Mucosa of rectum (tissue), 2 donors: ENCODE results near the gene ZFHX3.

Experiments
- H3K27ac ChIP-seq, 2 donors: one replicate each; pipeline ENCODE4 v1.7.0; 2013; ENCODE audit warnings: inconsistent platforms in 2 of 2, low read depth in 2 of 2, low read length in 2 of 2
- H3K27me3 ChIP-seq, 2 donors: one replicate each; pipeline ENCODE4 v1.7.0; 2013; ENCODE audit warnings: low read length in 2 of 2; ENCODE audit not compliant: control insufficient read depth in 2 of 2, insufficient read depth in 2 of 2
- H3K36me3 ChIP-seq, 2 donors: one replicate each; pipeline ENCODE4 v1.7.0; 2013; ENCODE audit warnings: low read length in 2 of 2; ENCODE audit not compliant: control insufficient read depth in 2 of 2, insufficient read depth in 2 of 2
- H3K4me1 ChIP-seq, 2 donors: one replicate each; pipeline ENCODE4 v1.7.0; 2013; ENCODE audit warnings: low read length in 2 of 2, mild to moderate bottlenecking in 1 of 2; ENCODE audit not compliant: control insufficient read depth in 2 of 2, insufficient read depth in 2 of 2
- H3K4me3 ChIP-seq, 2 donors: one replicate each; pipeline ENCODE4 v1.7.0; 2013; ENCODE audit warnings: low read length in 2 of 2
- H3K9ac ChIP-seq, 2 donors: one replicate each; pipeline ENCODE4 v1.7.0; 2013; ENCODE audit warnings: low read length in 2 of 2, low read depth in 1 of 2, mild to moderate bottlenecking in 1 of 2
- H3K9me3 ChIP-seq, 2 donors: one replicate each; pipeline ENCODE4 v1.7.0; 2013; ENCODE audit warnings: low read length in 2 of 2; ENCODE audit not compliant: control insufficient read depth in 2 of 2
- donor health status: healthy.
- donor health status: Normal muscosa, but diverticular disease.

Gene ZFHX3

DNA sequence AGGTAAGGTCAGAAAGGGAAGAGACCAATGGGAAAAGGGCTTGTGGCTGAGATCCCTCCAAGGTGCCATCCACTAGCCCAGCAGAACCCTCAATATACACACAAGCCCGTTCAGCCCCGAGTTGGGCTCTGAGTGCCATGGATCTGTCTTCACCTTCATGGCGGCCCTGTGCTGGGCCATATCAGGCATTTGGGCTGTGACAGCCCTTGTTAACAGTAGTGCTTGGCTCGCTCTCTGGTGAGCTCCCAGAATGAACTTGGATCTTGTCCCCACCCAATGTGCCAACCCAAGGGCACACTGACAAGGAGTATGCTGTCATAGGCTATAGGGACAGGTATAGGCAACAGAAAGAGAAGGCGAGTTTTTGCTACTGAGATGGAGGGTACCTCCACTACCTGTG is 182.7 kb downstream of the ZFHX3 start:
- H3K27me3 ChIP-seq = no peaks in the 10 kb centered on the region
- no peak overlapping the region for H3K9ac ChIP-seq
- no peak overlapping the region for H3K27ac ChIP-seq
- H3K9me3 ChIP-seq = no peaks in the 10 kb centered on the region
- H3K4me3 ChIP-seq = no peak overlapping the region
- H3K4me1 ChIP-seq = no peaks in the 10 kb centered on the region
- H3K36me3 ChIP-seq = peaks cover 0 to 6% of the 10 kb centered on the region in 2 donors

DNA sequence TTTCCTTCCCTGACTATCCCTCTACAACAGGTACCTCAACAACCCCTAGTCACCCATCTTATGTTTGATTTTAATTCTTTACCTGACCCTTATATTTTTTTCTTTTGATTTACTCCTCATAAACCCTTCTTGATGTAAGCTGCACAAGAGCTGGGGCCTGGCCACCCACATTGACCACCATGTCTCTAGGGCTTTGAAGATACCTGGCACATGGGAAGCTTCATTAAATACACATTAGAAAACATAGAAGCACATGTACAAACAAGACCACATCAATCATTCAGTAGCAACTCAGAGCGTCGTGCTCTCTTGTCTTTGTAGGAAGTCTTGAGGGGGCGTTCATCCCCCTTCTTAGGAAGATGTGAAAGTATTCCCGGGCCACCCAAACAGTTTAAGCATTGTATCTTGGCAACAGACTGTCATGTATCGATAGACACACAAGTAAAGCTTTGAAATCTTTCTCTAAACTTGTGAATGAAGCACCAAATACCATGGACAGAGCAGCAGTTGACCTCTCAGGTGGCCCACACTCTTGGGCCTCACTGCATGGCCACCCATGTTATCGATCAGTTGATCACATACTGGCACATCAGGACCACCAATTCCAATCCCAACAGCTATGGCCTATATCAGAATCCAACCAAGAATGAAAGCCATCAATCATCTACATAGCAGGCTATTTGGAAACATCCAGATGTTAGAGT is 183.6 kb downstream of the ZFHX3 start:
- H3K4me1 ChIP-seq = no peaks in the 10 kb centered on the region
- H3K27me3 ChIP-seq = no peaks in the 10 kb centered on the region
- no peaks in the 10 kb centered on the region for H3K9me3 ChIP-seq
- no peak overlapping the region for H3K9ac ChIP-seq
- H3K4me3 ChIP-seq = no peak overlapping the region
- H3K27ac ChIP-seq = no peak overlapping the region
- H3K36me3 ChIP-seq = peaks cover 0 to 6% of the 10 kb centered on the region in 2 donors

DNA sequence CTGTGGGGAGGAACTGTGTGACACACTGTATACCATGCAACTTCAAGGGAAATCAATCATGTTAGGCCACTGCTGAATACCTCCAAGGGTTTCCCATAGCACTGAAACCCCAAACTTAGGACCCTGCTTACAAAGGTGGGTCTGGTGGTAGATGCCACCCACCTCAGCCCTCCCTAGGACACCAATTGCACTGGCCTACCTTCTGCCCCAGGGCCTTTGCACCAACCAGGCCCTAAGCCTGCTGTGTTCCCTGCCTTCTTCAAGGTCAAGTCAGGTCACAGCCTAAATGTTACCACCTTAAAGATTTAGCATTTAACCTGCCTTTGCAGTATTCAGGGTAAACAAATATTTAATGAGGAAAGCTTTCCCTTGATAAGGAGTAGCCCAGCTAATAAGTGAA is 185.8 kb downstream of the ZFHX3 start:
- H3K4me1 ChIP-seq = no peaks in the 10 kb centered on the region
- no peak overlapping the region for H3K9ac ChIP-seq
- peaks cover 0 to 6% of the 10 kb centered on the region in 2 donors for H3K36me3 ChIP-seq
- H3K27ac ChIP-seq = no peak overlapping the region
- no peaks in the 10 kb centered on the region for H3K27me3 ChIP-seq
- H3K4me3 ChIP-seq = no peak overlapping the region
- no peaks in the 10 kb centered on the region for H3K9me3 ChIP-seq

DNA sequence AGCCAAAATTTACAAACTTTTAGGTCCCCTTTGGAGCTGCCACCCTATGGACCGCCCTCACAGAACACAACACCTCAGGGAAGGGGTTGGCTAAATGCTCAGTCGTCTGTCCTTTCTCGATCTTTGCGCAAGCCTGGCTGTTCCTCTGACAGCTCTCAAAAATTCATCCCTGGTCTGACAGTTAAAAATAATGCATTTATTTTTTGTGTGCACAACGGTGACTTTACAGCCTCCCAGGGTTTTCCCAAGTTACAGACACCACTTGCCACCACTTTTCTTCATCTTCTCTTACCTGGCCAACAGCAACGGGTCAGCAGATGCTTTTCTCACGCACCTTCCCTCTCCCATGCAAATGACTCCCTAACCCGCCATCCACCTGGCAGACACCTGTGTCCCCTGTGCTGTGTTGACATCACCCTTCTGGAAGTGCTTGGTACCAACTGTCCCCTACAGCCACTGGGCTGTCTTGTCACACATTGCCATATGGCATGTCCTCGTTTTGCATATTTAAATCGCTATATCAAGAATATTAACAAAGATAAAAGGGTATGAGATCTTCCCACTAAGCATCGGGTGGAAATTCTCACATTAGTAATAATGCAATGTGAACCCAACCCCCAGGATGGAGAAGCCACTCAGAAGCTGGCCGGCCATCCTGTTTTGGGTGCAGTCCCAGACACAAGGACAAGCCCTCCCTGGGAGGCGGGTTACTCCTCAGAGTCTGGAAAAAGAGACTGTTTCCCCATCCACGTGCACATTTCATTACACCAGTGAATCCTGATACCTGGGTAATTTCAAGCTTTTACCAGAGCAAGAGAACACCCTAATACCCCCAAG is 187.0 kb downstream of the ZFHX3 start:
- Histone ChIP-seq H3K27ac (no peak overlapping the region), H3K27me3 (no peaks in the 10 kb centered on the region), H3K4me3 (no peak overlapping the region), H3K4me1 (no peaks in the 10 kb centered on the region), H3K36me3 (peaks cover 0 to 6% of the 10 kb centered on the region in 2 donors), H3K9ac (no peak overlapping the region), H3K9me3 (no peaks in the 10 kb centered on the region)

- H3K9me3 ChIP-seq = no peaks in the 10 kb centered on the region
- no peaks in the 10 kb centered on the region for H3K36me3 ChIP-seq
- no peaks in the 10 kb centered on the region for H3K27me3 ChIP-seq
- no peak overlapping the region for H3K9ac ChIP-seq
- no peak overlapping the region for H3K4me3 ChIP-seq
- no peak overlapping the region for H3K27ac ChIP-seq
- H3K4me1 ChIP-seq = no peaks in the 10 kb centered on the region
Observed at GRCh38 chr16:72859581-72859980, 188.3 kb downstream of the ZFHX3 start.

DNA sequence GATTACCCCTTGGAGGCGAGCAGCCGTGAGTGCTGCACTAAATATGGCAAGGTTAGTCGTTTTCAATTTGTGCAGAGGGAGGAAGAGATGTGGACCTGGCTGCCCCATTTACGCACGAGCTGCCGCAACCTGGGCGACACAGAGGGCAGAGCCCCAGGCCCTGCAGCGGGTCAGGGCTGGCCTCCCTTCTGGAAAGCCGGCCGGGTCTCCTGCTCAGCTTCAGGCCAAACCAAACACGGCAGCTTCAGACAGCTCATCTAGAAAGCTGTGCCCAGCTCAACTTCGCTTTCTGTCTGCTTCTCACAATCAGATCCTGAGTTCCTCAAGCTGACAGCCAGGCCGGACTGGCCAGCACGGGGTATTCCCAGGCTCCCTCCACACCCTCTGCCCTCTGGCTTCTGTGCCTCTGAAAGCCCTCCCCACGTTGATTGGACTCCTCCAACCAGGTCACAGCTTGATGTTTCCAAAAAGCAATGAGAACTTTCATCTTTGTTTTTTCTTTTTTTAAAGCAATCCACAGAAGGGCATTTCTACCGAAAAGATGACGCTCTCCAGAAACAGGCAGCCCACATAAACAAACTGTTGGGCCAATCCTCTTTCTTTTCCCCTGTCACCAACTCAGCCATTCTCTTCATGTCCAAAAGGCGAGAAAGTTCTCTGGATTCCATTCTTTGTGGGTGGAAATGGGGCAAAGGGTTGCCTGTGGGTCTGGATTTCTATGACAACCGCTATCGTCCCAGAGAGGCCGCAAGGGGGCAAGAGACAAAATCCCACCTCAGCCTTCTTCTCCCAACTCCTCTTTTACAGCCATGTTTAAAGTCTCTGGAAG is 189.0 kb downstream of the ZFHX3 start:
- H3K9ac ChIP-seq = no peak overlapping the region
- H3K27ac ChIP-seq = no peak overlapping the region
- no peaks in the 10 kb centered on the region for H3K4me1 ChIP-seq
- no peaks in the 10 kb centered on the region for H3K27me3 ChIP-seq
- no peaks in the 10 kb centered on the region for H3K36me3 ChIP-seq
- no peak overlapping the region for H3K4me3 ChIP-seq
- no peaks in the 10 kb centered on the region for H3K9me3 ChIP-seq

GRCh38 chr16:72857834-72858664 is 189.9 kb downstream of the ZFHX3 start:
- no peaks in the 10 kb centered on the region for H3K36me3 ChIP-seq
- no peaks in the 10 kb centered on the region for H3K9me3 ChIP-seq
- no peak overlapping the region for H3K27ac ChIP-seq
- no peak overlapping the region for H3K4me3 ChIP-seq
- H3K9ac ChIP-seq = no peak overlapping the region
- H3K4me1 ChIP-seq = no peaks in the 10 kb centered on the region
- no peaks in the 10 kb centered on the region for H3K27me3 ChIP-seq

DNA sequence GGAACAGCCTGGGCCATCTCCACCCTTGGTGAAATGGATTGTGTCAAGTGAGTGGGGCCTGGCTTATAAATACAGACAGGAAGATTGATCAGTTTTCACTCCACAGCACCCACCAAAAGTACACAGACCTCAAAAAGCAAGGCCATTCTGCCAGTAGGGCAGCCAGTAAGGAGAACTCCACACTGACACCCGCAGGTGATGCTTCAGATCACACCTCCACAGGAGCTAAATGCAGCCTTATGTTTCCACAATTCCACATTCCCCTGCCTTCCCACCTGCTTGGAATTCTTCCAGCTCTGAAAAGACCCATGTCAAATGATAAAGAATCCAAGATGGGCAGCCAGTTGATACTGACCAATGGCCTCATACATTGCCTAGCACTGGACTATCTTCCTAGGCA is 191.1 kb downstream of the ZFHX3 start:
- no peaks in the 10 kb centered on the region for H3K4me1 ChIP-seq
- no peaks in the 10 kb centered on the region for H3K27me3 ChIP-seq
- no peak overlapping the region for H3K27ac ChIP-seq

DNA sequence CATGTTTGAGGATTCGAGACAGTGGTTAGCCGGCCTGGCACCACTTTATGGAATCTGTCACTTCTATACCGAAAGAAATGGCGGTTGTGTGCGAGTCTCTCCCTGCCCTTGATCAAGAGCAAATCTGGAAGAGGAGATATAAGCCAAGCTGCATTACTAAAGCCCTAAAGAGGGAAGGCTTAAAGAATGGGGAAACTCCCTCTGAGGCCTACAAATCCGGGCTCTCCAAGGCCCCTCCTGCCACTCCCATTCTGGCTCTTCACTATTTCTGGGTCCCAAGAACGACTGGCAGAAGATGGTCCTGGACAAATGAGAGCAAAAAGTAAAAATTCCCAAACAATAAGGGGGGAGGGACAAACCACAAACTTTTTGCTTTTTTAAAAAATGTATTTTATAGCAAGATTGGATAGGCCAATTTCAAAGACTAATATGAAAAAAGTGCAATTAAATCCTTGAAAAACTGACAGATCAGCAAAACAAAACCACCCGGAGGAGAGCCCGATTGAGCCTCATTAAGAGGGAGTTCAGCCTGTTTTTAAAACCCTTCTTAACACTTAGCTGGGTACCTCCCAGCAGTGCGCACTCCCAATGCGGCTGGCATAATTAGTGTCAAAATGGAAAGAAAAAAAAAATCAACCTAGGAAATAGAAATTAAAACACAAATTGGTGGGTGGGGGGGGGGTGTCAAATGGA is 193.5 kb downstream of the ZFHX3 start:
- H3K27ac ChIP-seq = no peak overlapping the region
- H3K27me3 ChIP-seq = no peaks in the 10 kb centered on the region
- H3K4me3 ChIP-seq = no peak overlapping the region
- peaks cover 0 to 1% of the 10 kb centered on the region in 2 donors for H3K4me1 ChIP-seq
- no peaks in the 10 kb centered on the region for H3K36me3 ChIP-seq
- no peaks in the 10 kb centered on the region for H3K9me3 ChIP-seq
- no peak overlapping the region for H3K9ac ChIP-seq

More for the DNA sequence above, 191.1 kb downstream of the ZFHX3 start:
- Histone ChIP-seq H3K9me3 (no peaks in the 10 kb centered on the region), H3K9ac (no peak overlapping the region), H3K36me3 (no peaks in the 10 kb centered on the region), H3K4me3 (no peak overlapping the region)
